GM23338 (cell line): ENCODE data around the gene DENND1B.
"Not testable (repeated sequence)": the region's sequence is repeated elsewhere in the genome, so short reads cannot be mapped to it uniquely, and the experiment has no call there.

ENCODE experiments used
- CTCF ChIP-seq, 2 experiments: fragments of 200-600 bp in 1 of 2; sonication (generic) in 1 of 2; conservative IDR thresholded peaks; 2 replicates each; pipeline versions ENCODE4 v1.5.1 to v1.6.1; 2016 to 2017; ENCODE audit warnings: antibody characterized with exemption in 2 of 2, low read depth in 2 of 2, mild to moderate bottlenecking in 2 of 2, moderate library complexity in 1 of 2
- POLR2AphosphoS5 ChIP-seq: IDR thresholded peaks from 2 replicates; pipeline ENCODE4 v1.6.1; 2016; ENCODE audit warnings: antibody characterized with exemption, low read depth

- TF ChIP-seq POLR2AphosphoS5; CTCF (conservative IDR thresholded peaks at IDR 0.05; ENCODE audit: low read depth in 2 of 2): not testable (repeated sequence)
These were observed 22.6 kb downstream of the DENND1B start for GRCh38 chr1:197752652-197753164.
